Stimulated activated CD4-positive, alpha-beta T cell treated with anti-CD3 and anti-CD28 coated beads, Interleukin-12 subunit alpha, Interleukin-12 subunit beta, amount 100 ng/mL, for 4 hours (primary cell): ENCODE results near the gene LRP2.
"Not testable (repeated sequence)": the region's sequence is repeated elsewhere in the genome, so short reads cannot be mapped to it uniquely, and the experiment has no call there.

ENCODE experiments used
- DNase-seq: peaks from one replicate; pipeline ENCODE4 v3.0.0-alpha.2; 2020

LRP2 gene

GRCh38 chr2:169172151-169172735 lies 190.1 kb downstream of the LRP2 start:
- DNase-seq = no peak

- DNase-seq = no peak
These were observed 196.5 kb downstream of the LRP2 start for GRCh38 chr2:169165791-169166190.

- DNase-seq = no peak
These were observed 198.0 kb downstream of the LRP2 start for GRCh38 chr2:169164311-169164710.

GRCh38 chr2:169162613-169163012 lies 199.7 kb downstream of the LRP2 start:
- no peak for DNase-seq

- no peak for DNase-seq
These were observed 201.3 kb downstream of the LRP2 start for GRCh38 chr2:169160926-169161481.

- DNase-seq = no peak
These were observed 202.6 kb downstream of the LRP2 start for GRCh38 chr2:169159686-169160085.

GRCh38 chr2:169158874-169159273 lies 203.5 kb downstream of the LRP2 start:
- DNase-seq = no peak

GRCh38 chr2:169146220-169146619 lies 216.1 kb downstream of the LRP2 start:
- no peak for DNase-seq

- DNase-seq = no peak
These were observed 218.3 kb downstream of the LRP2 start for GRCh38 chr2:169143998-169144397.

- peak; percentile 48 for DNase-seq
These were observed 220.5 kb downstream of the LRP2 start for GRCh38 chr2:169141713-169142352.

- no peak for DNase-seq
These were observed 222.2 kb downstream of the LRP2 start for GRCh38 chr2:169139993-169140767.

GRCh38 chr2:169139145-169139544 lies 223.2 kb downstream of the LRP2 start:
- DNase-seq = no peak

GRCh38 chr2:169137924-169138323 lies 224.4 kb downstream of the LRP2 start:
- no peak for DNase-seq

- no peak for DNase-seq
These were observed 225.3 kb downstream of the LRP2 start for GRCh38 chr2:169136885-169137534.

GRCh38 chr2:169136428-169136827 lies 225.9 kb downstream of the LRP2 start:
- DNase-seq = not testable (repeated sequence)

GRCh38 chr2:169134272-169134671 lies 228.1 kb downstream of the LRP2 start:
- not testable (repeated sequence) for DNase-seq

- DNase-seq = no peak
These were observed 230.5 kb downstream of the LRP2 start for GRCh38 chr2:169131587-169132512.

- DNase-seq = no peak
These were observed 232.6 kb downstream of the LRP2 start for GRCh38 chr2:169129703-169130243.

- no peak for DNase-seq
These were observed 242.5 kb downstream of the LRP2 start for GRCh38 chr2:169119851-169120250.

GRCh38 chr2:169119123-169119760 lies 243.1 kb downstream of the LRP2 start:
- DNase-seq = no peak

- no peak for DNase-seq
These were observed 244.3 kb downstream of the LRP2 start for GRCh38 chr2:169118060-169118459.
